A673 (cell line): ENCODE data around the gene ZNF408. TPM values are rescaled to one million over a fixed set of nuclear protein-coding genes. Genes with fewer than 3 reads are reported as not detected.

ENCODE experiments used
- BruUV-seq: library from RNA; stranded (reverse); fragments of 400-500 nt; replicated peaks from 2 replicates; lab custom pipeline; 2021; lab: Mats Ljungman, UMichigan
- CTCF ChIA-PET: fragments of 300-600 bp; sonication (Branson Sonifier 250); formaldehyde crosslinking; loops from one replicate; lab custom pipeline; 2022; ENCODE audit warnings: antibody characterized with exemption; lab: Charles Lee
- POLR2A ChIA-PET: fragments of 300-600 bp; sonication (Branson Sonifier 250); formaldehyde crosslinking; loops from one replicate; lab custom pipeline; 2022; ENCODE audit warnings: antibody characterized with exemption; ENCODE audit not compliant: low non-redundant PET; lab: Charles Lee
- DNase-seq: peaks from one replicate; pipeline ENCODE4 v3.0.0-alpha.2; 2015; ENCODE audit warnings: low spot score
- H3K27ac ChIP-seq: fragments of 200-600 bp; sonication (generic); 2 replicates; pipeline ENCODE4 v1.5.1; 2016; ENCODE audit warnings: mixed run types, low read depth, mild to moderate bottlenecking, mixed read lengths, antibody characterized with exemption, low read length; ENCODE audit not compliant: poor library complexity, severe bottlenecking
- H3K27me3 ChIP-seq: fragments of 200-600 bp; sonication (generic); replicated peaks from 2 replicates; pipeline ENCODE4 v1.6.1; 2017; ENCODE audit warnings: mixed run types, low read depth, mild to moderate bottlenecking, mixed read lengths, antibody characterized with exemption, low read length; ENCODE audit not compliant: insufficient read depth, poor library complexity
- H3K36me3 ChIP-seq: fragments of 200-600 bp; sonication (generic); 2 replicates; pipeline ENCODE4 v1.6.1; 2016; ENCODE audit warnings: mixed run types, mild to moderate bottlenecking, mixed read lengths, antibody characterized with exemption, low read length; ENCODE audit not compliant: insufficient read depth, poor library complexity, severe bottlenecking
- H3K4me1 ChIP-seq: fragments of 200-600 bp; sonication (generic); 2 replicates; pipeline ENCODE4 v1.6.1; 2017; ENCODE audit warnings: mixed run types, mild to moderate bottlenecking, mixed read lengths, antibody characterized with exemption, low read length; ENCODE audit not compliant: insufficient read depth, poor library complexity, severe bottlenecking
- H3K4me3 ChIP-seq: fragments of 200-600 bp; sonication (generic); 2 replicates; pipeline ENCODE4 v1.5.1; 2016; ENCODE audit warnings: low read depth, mixed run types, mild to moderate bottlenecking, mixed read lengths, low read length; ENCODE audit not compliant: poor library complexity, severe bottlenecking
- H3K9me3 ChIP-seq: fragments of 200-600 bp; sonication (generic); 2 replicates; pipeline ENCODE4 v1.6.1; 2016; ENCODE audit warnings: mixed run types, low read depth, mild to moderate bottlenecking, mixed read lengths, antibody characterized with exemption, low read length; ENCODE audit not compliant: poor library complexity, severe bottlenecking
- EZH2 ChIP-seq: fragments of 200-600 bp; sonication (generic); IDR thresholded peaks from 2 replicates; pipeline ENCODE4 v1.6.1; 2017; ENCODE audit warnings: borderline replicate concordance, low read depth, mild to moderate bottlenecking, mixed read lengths, antibody characterized with exemption, low read length; ENCODE audit not compliant: poor library complexity, severe bottlenecking
- intact Hi-C: fragments of 100-400 bp; cut with micrococcal nuclease; formaldehyde crosslinking; loops from one replicate; pipeline ENCODE4 v1.10.0; 2022; ENCODE audit not compliant: unreplicated experiment
- total RNA-seq: library from RNA; stranded (reverse); gene quantifications from 2 replicates; pipeline ENCODE4 v1.2.3, GENCODE V29; 2021
- TF ChIP-seq, protein P1 (sequence below): fragments of 300-800, 200-600 bp; sonication (generic); conservative IDR thresholded peaks from 2 replicates; pipeline ENCODE4 v1.5.1; 2017; ENCODE audit warnings: low read depth, mild to moderate bottlenecking, antibody characterized with exemption, low read length, moderate library complexity, mixed read lengths

The ZNF408 gene
- total RNA-seq, 1 experiment from 2014 or later, result 40.1 TPM

DNA sequence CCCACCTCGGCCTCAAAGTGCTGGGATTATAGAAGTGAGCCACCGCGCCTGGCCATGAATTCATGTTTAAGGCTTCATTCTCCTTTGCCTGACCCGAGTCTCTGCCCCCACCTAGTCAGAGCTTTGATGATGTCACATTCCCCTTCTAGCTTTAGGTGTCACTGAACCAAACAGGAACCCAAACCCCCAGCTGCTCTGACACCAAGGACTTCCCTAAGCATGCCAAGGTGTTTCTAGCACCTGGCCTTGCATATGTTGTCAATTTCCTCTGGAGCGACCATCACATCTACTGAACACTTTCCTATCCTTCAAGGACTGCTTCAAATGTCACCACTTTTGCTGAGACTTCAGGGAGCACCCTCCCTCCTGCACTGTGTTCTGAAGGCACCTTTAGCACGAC is 20.5 kb downstream of the ZNF408 start:
- ChIA-PET POLR2A (no interaction called here), CTCF (no interaction called here)
- TF ChIP-seq, protein P1, sequence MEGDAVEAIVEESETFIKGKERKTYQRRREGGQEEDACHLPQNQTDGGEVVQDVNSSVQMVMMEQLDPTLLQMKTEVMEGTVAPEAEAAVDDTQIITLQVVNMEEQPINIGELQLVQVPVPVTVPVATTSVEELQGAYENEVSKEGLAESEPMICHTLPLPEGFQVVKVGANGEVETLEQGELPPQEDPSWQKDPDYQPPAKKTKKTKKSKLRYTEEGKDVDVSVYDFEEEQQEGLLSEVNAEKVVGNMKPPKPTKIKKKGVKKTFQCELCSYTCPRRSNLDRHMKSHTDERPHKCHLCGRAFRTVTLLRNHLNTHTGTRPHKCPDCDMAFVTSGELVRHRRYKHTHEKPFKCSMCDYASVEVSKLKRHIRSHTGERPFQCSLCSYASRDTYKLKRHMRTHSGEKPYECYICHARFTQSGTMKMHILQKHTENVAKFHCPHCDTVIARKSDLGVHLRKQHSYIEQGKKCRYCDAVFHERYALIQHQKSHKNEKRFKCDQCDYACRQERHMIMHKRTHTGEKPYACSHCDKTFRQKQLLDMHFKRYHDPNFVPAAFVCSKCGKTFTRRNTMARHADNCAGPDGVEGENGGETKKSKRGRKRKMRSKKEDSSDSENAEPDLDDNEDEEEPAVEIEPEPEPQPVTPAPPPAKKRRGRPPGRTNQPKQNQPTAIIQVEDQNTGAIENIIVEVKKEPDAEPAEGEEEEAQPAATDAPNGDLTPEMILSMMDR, result no peak
- TF ChIP-seq EZH2, result no peak
- Histone ChIP-seq H3K36me3 (no peaks in the 10 kb centered on the region), H3K27ac (no peak overlapping the region), H3K9me3 (no peaks in the 10 kb centered on the region), H3K27me3 (no peaks in the 10 kb centered on the region), H3K4me1 (no peaks in the 10 kb centered on the region), H3K4me3 (no peak overlapping the region)
- intact Hi-C loops, result loop anchor here (10.0 kb wide), 1 partner anchor 336 kb away; the partner anchor contains the start of gene MDK
- no TSS peak for BruUV-seq
- DNase-seq, result no peak

DNA sequence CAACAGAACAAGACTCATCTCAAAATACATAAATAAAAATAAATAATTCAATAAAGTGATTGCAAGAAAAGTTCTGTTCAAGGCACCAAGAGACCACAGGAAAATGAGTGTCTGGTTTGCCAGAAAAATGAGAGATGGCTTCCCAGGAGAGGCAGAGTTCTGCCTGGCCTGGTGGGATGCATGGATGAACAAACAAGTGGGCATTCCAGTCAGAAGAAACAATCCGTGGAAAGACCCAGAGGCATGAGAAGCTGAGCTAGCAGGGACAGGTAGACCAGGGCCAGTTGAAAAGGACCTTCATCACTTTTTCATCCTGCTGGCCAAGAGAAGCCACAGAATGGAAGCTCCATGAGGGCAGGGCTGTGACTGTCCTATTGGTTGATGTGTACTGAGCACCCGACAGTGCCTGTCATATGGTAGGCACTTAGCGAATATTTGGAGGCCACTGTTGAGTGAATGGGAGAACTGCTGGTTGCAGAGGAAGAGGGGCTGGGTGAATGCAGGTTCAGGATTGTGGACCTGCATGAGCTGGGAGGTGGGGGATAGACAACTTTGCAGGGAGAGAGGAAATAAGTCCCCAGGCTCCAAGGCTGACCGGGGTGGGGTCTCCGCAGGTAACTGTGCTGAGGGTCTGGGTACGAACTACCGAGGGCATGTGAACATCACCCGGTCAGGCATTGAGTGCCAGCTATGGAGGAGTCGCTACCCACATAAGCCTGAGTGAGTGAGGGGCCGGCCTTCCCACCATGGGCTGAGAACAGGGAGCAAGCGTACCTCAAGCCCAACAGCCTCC is 21.9 kb downstream of the ZNF408 start:
- CTCF ChIA-PET, result no interaction called here
- no peaks in the 10 kb centered on the region for H3K9me3 ChIP-seq
- BruUV-seq, result no TSS peak

DNA sequence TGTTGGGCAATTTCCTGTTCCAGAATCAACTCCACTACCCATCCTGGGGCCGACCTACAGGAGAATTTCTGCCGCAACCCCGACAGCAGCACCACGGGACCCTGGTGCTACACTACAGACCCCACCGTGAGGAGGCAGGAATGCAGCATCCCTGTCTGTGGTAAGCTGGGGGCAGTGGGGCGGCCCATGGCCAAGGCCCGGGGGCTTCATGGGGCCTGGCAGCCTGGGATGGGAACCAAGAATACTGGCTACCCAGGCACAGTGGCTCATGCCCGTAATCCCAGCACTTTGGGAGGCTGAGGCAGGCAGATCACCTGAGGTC is 22.5 kb downstream of the ZNF408 start:
- Histone ChIP-seq H3K36me3 (no peaks in the 10 kb centered on the region), H3K4me1 (no peaks in the 10 kb centered on the region), H3K9me3 (no peaks in the 10 kb centered on the region), H3K27me3 (no peaks in the 10 kb centered on the region), H3K4me3 (no peak overlapping the region), H3K27ac (no peak overlapping the region)
- DNase-seq, result no peak
- ChIA-PET CTCF (no interaction called here), POLR2A (no interaction called here)
- no peak for TF ChIP-seq EZH2
- TF ChIP-seq, protein P1, result no peak
- intact Hi-C loops, result loop anchor here (10.0 kb wide), 1 partner anchor 339 kb away; the partner anchor contains the start of gene MDK
- no TSS peak for BruUV-seq

More for the DNA sequence above, 21.9 kb downstream of the ZNF408 start:
- no peaks in the 10 kb centered on the region for H3K4me1 ChIP-seq
- TF ChIP-seq, protein P1, result no peak
- TF ChIP-seq EZH2, result no peak
- H3K4me3 ChIP-seq, result no peak overlapping the region
- H3K36me3 ChIP-seq, result no peaks in the 10 kb centered on the region
- POLR2A ChIA-PET, result no interaction called here
- DNase-seq, result no peak
- no peak overlapping the region for H3K27ac ChIP-seq
- H3K27me3 ChIP-seq, result no peaks in the 10 kb centered on the region
- intact Hi-C loops, result loop anchor here (10.0 kb wide), 1 partner anchor 338 kb away; the partner anchor contains the start of gene MDK
